Rectal smooth muscle tissue (tissue), 1 donor: ENCODE results near the gene RELT.
A peak's percentile ranks its signal among the peaks of the same experiment; 100 is the strongest.

ENCODE experiments used
- H3K27ac ChIP-seq: one replicate; pipeline ENCODE4 v1.7.0; 2013; ENCODE audit warnings: low read depth, low read length, inconsistent platforms
- H3K27me3 ChIP-seq: one replicate; pipeline ENCODE4 v1.7.0; 2013; ENCODE audit warnings: low read length; ENCODE audit not compliant: control insufficient read depth, insufficient read depth
- H3K36me3 ChIP-seq: one replicate; pipeline ENCODE4 v1.7.0; 2013; ENCODE audit warnings: low read length; ENCODE audit not compliant: control insufficient read depth, insufficient read depth
- H3K4me1 ChIP-seq: one replicate; pipeline ENCODE4 v1.7.0; 2013; ENCODE audit warnings: low read length; ENCODE audit not compliant: control insufficient read depth, insufficient read depth
- H3K4me3 ChIP-seq: one replicate; pipeline ENCODE4 v1.7.0; 2013; ENCODE audit warnings: low read length
- H3K9ac ChIP-seq: one replicate; pipeline ENCODE4 v1.7.0; 2013; ENCODE audit warnings: low read length

RELT gene

GRCh38 chr11:73367482-73368024 lies 8.6 kb upstream of the RELT start:
- Histone ChIP-seq H3K4me1 (no peaks in the 10 kb centered on the region), H3K36me3 (peaks cover 20% of the 10 kb centered on the region), H3K4me3 (no peak overlapping the region), H3K9ac (no peak overlapping the region), H3K27ac (no peak overlapping the region), H3K27me3 (no peaks in the 10 kb centered on the region)

- Histone ChIP-seq H3K27me3 (no peaks in the 10 kb centered on the region), H3K9ac (no peak overlapping the region), H3K4me3 (no peak overlapping the region), H3K4me1 (no peaks in the 10 kb centered on the region), H3K36me3 (peaks cover 2% of the 10 kb centered on the region), H3K27ac (no peak overlapping the region)
Observed at GRCh38 chr11:73372375-73372993, 3.7 kb upstream of the RELT start.

- no peaks in the 10 kb centered on the region for H3K4me1 ChIP-seq
- no peaks in the 10 kb centered on the region for H3K36me3 ChIP-seq
- no peak overlapping the region for H3K27ac ChIP-seq
- no peak overlapping the region for H3K9ac ChIP-seq
- H3K4me3 ChIP-seq, result no peak overlapping the region
- H3K27me3 ChIP-seq, result no peaks in the 10 kb centered on the region
Observed at GRCh38 chr11:73374151-73374550, 2.0 kb upstream of the RELT start.

DNA sequence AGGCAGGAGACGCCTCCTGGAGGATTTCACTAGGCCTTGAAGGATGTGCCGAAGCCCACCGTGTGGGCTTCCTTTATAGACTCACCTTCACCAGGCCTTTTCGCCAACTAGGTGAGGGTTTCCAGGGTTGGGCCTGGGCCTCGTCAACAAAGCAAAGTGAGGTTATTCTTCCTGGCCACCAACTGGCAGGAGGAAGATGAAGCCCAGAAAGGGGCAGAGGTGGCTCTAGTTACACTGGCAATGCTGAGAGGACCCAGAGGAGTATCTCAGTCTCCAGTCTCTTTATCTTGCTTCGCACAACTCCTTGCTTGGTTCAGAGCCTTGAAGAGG lies 404 bp upstream of the RELT start:
- H3K27me3 ChIP-seq, result no peaks in the 10 kb centered on the region
- H3K4me3 ChIP-seq, result peak overlapping the region; percentile 38
- H3K27ac ChIP-seq, result peak overlapping the region; percentile 55
- H3K9ac ChIP-seq, result no peak overlapping the region
- H3K4me1 ChIP-seq, result no peaks in the 10 kb centered on the region
- H3K36me3 ChIP-seq, result no peaks in the 10 kb centered on the region

GRCh38 chr11:73376803-73377629 lies 817 bp downstream of the RELT start:
- H3K36me3 ChIP-seq, result no peaks in the 10 kb centered on the region
- no peaks in the 10 kb centered on the region for H3K27me3 ChIP-seq
- peak overlapping the region; percentile 49 for H3K9ac ChIP-seq
- no peaks in the 10 kb centered on the region for H3K4me1 ChIP-seq
- H3K27ac ChIP-seq, result peak overlapping the region; percentile 41
- H3K4me3 ChIP-seq, result peak overlapping the region; percentile 80

DNA sequence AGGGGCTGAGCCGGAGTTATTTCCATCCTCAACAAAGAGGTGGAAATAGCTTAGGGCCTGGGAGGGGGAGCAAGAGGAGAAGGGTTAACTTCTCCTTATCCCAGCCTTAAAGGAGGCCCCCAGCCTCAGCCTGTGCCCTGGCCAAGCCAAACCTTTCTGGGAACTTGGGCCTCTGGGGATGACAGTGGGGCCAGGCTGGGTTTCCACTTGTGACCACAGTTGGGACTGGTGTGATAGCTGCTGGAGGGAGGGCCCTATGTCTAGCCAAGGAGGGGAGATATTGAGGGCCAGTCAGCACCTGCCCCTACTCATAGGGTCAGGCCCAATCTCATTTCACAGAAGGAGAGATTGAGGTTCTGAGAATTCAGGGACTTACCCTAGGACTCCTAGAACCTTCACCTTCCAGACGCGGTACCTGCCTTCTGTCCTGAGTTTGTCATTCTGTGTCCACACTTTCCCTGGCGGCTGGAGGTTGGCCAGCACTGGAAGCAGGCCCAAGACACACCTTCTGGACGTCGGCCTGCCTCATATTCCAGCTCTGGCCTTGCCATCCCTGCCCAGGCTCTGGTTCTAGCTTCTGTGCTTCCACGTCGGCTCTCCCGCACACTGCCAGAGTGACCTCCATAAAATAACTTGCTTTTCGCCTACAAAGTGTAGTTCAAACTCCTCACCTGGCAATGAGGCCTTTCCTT lies 3.1 kb downstream of the RELT start:
- Histone ChIP-seq H3K27ac (no peak overlapping the region), H3K9ac (no peak overlapping the region), H3K4me1 (no peaks in the 10 kb centered on the region), H3K27me3 (no peaks in the 10 kb centered on the region), H3K36me3 (no peaks in the 10 kb centered on the region), H3K4me3 (no peak overlapping the region)

DNA sequence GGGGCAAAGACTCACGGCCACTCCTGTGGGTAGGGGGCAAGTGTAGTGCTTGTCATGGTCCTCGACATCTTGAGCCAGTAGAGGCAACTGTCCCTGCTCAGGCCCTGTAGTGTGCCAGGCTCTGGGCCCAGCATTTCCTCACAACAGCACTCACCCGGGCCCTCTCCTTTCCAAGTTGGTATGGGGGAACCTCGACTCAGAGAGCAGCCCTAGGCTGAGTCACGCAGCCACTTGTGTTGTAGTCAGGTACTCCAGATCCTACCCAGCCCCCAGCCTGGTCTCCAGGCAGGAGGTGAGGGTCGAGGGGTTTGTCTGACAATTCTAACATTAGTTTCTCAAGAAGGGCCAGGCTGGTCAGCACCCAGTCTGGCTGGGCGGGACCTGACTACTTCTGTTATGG lies 4.1 kb downstream of the RELT start:
- Histone ChIP-seq H3K4me1 (no peaks in the 10 kb centered on the region), H3K27me3 (no peaks in the 10 kb centered on the region), H3K4me3 (no peak overlapping the region), H3K27ac (no peak overlapping the region), H3K36me3 (no peaks in the 10 kb centered on the region), H3K9ac (no peak overlapping the region)

DNA sequence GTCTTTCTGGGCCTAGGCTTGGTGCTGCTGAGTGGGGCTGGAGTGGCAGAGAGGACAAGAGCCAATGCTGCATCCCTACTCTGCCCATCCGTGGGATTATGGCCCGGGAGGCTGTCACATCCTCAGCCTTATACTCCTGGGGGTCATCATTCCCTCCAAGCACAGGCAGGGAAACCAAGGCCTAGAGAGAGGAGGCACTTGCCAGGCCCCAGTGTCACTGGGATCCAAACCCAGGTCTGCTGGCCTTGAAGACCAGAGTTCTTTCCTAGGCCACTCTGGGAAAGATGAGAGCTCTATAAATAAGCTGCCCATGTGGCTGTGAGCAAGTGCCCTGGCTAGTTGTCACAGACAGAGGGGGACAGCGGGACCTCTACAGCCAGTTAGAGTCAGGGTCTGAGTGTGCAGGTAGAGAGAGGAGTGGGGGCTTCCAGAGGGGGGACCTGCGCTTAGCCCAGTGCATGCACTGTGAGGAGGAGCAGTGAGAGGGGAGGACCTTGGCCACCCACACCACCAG lies 4.8 kb downstream of the RELT start:
- no peak overlapping the region for H3K27ac ChIP-seq
- no peaks in the 10 kb centered on the region for H3K4me1 ChIP-seq
- no peaks in the 10 kb centered on the region for H3K27me3 ChIP-seq
- H3K4me3 ChIP-seq, result no peak overlapping the region
- no peaks in the 10 kb centered on the region for H3K36me3 ChIP-seq
- H3K9ac ChIP-seq, result no peak overlapping the region

DNA sequence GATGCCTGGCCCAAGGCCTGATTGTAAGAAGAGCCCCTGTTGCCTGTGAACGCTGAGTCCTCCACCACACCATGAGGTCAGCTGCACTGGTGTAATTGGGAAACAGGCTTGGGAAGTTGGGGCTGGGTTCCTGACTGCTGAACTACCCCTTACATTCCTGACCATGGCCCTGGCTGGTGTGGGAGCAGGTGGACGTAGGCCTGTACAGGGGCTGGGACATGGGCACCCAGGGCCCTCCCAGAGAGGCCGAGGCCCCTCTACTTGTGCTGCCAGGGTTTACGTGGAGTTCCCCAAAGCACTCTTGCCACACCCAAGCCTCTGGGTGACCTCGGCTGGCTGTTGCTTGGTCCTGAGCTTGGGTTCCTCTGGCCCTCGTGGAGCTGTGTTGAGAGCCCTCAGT lies 5.4 kb downstream of the RELT start:
- Histone ChIP-seq H3K4me1 (no peaks in the 10 kb centered on the region), H3K27ac (no peak overlapping the region), H3K36me3 (no peaks in the 10 kb centered on the region)

GRCh38 chr11:73382183-73382582 lies 6.0 kb downstream of the RELT start:
- Histone ChIP-seq H3K4me1 (no peaks in the 10 kb centered on the region), H3K27ac (no peak overlapping the region), H3K4me3 (no peak overlapping the region), H3K27me3 (no peaks in the 10 kb centered on the region), H3K9ac (no peak overlapping the region), H3K36me3 (no peaks in the 10 kb centered on the region)

More for the DNA sequence above, 5.4 kb downstream of the RELT start:
- Histone ChIP-seq H3K27me3 (no peaks in the 10 kb centered on the region), H3K9ac (no peak overlapping the region), H3K4me3 (no peak overlapping the region)

- no peak overlapping the region for H3K27ac ChIP-seq
- no peaks in the 10 kb centered on the region for H3K27me3 ChIP-seq
- H3K9ac ChIP-seq, result no peak overlapping the region
- H3K4me1 ChIP-seq, result no peaks in the 10 kb centered on the region
- H3K36me3 ChIP-seq, result no peaks in the 10 kb centered on the region
- H3K4me3 ChIP-seq, result no peak overlapping the region
Observed at GRCh38 chr11:73382747-73383146, 6.5 kb downstream of the RELT start.
